CD4-positive, alpha-beta T cell treated with Interleukin-17A for 4 hours (primary cell): Measurements from ENCODE around the gene SGIP1.
"Not testable (repeated sequence)": the region's sequence is repeated elsewhere in the genome, so short reads cannot be mapped to it uniquely, and the experiment has no call there.

Source experiments
- DNase-seq: peaks from one replicate; pipeline ENCODE4 v3.0.0-alpha.2; 2020; ENCODE audit warnings: mixed read lengths

Gene SGIP1

GRCh38 chr1:66685265-66685664, 151.3 kb downstream of the SGIP1 start:
- no peak for DNase-seq

DNA sequence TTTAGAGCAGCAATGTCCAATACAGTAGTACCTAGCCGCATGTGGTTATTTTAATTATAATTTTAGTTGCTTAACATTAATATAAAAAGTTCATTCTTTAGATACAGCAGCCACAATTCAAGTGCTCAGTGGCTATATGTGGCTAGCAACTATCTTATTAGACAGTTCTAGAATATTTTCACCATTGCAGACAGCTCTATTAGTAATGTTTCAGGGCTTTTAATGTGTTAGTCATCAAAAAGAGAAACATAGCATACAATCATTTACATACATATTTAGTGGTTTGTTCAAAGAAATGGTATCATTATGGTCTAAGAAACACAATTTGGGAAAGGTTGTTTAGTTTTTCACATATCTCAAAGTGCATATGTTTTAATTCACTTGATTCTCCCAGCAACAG, 151.7 kb downstream of the SGIP1 start:
- DNase-seq: no peak

GRCh38 chr1:66686406-66686805, 152.5 kb downstream of the SGIP1 start:
- DNase-seq: no peak

- DNase-seq: no peak
These were observed 153.4 kb downstream of the SGIP1 start for GRCh38 chr1:66687358-66687757.

- no peak for DNase-seq
These were observed 156.9 kb downstream of the SGIP1 start for GRCh38 chr1:66690666-66691381.

- no peak for DNase-seq
These were observed 158.7 kb downstream of the SGIP1 start for GRCh38 chr1:66692681-66693080.

GRCh38 chr1:66693856-66694255, 159.9 kb downstream of the SGIP1 start:
- no peak for DNase-seq

DNA sequence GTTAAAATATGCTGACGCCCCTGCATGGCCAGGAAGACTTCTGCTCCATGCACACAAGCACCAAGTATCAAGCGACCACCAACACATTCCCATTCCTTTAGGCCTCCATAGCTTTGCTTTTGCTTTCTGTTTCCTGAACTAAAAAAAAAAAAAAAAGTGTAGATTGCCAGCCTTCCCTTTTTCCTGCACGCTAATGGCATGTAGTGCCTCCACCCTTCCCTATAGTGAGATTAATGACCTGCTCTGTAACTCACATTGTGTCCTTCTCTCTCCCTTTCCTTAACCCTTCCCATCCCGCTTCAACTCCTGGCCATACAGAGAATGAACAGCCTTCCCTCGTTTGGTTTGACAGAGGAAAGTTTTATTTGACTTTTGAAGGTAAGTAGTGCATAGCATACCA, 161.2 kb downstream of the SGIP1 start:
- DNase-seq: no peak

GRCh38 chr1:66696771-66697170, 162.8 kb downstream of the SGIP1 start:
- no peak for DNase-seq

DNA sequence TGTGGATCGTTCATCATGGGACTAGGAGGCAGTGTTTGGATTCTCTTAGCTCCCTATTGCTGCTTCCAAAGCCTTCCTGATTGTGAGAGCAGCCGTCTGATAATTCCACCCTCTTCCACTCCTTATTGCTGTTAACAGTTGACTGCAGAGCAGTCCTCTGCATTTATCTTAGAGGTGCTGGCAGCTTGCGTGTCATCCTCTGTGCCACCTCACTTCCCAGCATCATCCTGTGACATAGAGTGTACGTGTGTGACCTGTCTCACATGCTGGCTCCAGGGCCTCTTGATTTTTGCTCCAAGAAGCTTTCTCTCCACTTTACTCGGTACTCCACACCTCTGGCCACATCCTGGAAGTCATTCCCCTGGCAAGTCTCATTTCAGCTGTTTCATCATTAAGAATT, 165.3 kb downstream of the SGIP1 start:
- no peak for DNase-seq

GRCh38 chr1:66704177-66704875, 170.4 kb downstream of the SGIP1 start:
- no peak for DNase-seq

DNA sequence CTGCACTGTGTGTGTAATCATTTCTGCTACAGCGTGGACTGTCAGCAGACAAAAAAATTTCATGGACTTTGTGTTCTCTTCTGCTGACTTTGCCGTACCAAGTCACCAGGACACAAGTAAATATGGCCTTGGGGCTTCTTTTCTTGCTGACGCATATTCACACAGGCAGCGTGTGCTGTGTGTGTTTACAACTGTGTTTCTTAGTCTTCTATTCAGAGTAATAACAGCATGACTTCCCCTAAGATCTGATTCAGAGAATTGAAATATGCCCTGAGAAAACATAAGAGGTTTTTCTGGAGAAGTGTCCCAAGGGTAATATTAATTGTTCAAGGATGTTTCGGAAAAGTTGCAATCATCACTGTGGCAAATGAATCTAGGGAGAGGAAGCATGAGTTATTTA, 171.2 kb downstream of the SGIP1 start:
- DNase-seq: no peak

GRCh38 chr1:66711420-66711819, 177.5 kb downstream of the SGIP1 start:
- no peak for DNase-seq

DNA sequence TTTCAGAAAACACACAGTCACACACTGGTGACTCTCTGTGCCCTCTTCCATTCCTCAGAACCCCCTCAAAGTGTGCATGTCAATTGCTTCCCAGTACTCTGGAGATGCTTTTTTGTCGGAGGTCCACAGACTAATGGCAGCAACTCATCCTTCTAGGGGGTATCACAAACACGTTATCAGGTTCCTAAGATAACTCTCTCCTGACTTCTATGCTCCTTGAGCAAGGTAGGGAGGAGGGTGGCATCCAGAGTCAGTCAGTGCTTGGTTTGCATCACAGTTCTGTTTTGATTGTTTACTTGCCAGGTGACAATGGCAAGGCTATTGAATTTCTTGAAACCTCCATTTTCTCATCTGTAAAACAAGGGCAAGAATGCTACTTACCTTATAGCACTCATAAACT, 178.9 kb downstream of the SGIP1 start:
- no peak for DNase-seq

- DNase-seq: no peak
These were observed 190.0 kb downstream of the SGIP1 start for GRCh38 chr1:66723985-66724384.

GRCh38 chr1:66725885-66726665, 192.1 kb downstream of the SGIP1 start:
- DNase-seq: peak; percentile 54

DNA sequence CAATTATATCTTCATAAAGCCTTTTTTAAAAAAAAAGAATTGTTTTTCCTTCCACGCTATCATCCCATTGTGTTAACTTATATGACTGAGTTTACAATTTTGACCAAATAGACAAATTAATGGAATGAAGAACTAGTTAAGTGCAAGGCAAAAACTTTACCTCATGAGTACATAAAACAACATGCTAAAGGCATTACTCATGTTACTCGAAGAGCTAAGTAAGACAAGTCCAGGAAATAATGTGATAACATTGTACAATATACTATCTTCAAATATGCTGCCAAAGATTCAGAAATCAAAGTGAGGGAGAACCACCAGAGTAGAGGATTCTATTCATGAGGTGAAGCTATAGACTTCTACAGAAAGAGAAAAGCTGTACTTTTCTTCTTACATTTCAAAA, 194.1 kb downstream of the SGIP1 start:
- no peak for DNase-seq

GRCh38 chr1:66728716-66729115, 194.8 kb downstream of the SGIP1 start:
- DNase-seq: not testable (repeated sequence)

GRCh38 chr1:66729119-66729518, 195.2 kb downstream of the SGIP1 start:
- peak; percentile 22 for DNase-seq

DNA sequence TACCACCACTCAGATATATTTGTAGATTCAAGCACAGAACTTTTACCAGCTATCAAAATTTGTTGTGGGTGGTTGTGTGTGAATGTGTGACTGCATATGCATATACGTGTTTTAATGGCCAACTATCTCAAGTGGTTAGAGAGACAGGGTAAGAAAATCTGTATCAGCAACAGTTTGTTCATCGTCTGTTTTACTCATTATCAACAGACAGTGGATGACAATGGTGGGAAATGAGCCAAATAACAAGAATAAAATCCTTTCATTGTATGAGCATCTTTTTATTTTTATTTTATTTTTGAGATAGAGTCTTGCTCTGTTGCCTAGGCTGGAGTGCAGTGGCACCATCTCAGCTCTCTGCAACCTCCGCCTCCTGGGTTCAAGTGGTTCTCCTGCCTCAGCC, 195.6 kb downstream of the SGIP1 start:
- no peak for DNase-seq

GRCh38 chr1:66730462-66730861, 196.5 kb downstream of the SGIP1 start:
- no peak for DNase-seq

DNA sequence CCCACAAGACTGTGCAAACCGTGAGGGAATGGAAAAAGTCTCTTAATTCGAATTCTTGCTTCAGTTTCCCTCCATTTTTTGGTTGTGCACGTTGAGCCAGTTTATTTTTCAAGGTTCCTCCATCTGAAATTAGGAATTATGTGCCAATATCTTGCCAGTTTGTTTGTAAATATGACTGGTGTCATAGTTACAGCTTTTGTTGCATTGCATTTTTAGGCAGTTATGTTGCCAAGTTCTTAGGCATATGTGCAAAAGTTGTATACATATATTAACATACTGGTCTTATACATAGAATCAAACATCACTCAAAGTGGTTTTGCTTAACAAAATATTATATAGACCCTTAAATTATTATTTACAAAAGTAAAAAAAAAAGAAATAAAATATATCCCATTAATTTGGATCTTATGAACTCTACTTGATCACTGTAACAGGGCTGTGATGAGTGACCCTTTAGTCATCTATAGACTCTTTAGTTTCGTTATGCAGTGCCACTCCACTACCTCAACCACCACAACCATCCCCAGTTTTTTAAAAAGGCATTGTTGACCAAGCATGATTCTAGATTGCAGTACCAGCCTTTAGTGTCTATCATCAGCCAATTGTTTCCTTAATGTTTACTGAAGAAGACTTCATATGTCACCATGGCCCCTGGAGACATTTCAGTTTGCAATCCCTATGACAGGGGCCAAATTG, 197.4 kb downstream of the SGIP1 start:
- DNase-seq: no peak
